ENCODE measurements around the gene CLPSL2.

Gene CLPSL2

DNA sequence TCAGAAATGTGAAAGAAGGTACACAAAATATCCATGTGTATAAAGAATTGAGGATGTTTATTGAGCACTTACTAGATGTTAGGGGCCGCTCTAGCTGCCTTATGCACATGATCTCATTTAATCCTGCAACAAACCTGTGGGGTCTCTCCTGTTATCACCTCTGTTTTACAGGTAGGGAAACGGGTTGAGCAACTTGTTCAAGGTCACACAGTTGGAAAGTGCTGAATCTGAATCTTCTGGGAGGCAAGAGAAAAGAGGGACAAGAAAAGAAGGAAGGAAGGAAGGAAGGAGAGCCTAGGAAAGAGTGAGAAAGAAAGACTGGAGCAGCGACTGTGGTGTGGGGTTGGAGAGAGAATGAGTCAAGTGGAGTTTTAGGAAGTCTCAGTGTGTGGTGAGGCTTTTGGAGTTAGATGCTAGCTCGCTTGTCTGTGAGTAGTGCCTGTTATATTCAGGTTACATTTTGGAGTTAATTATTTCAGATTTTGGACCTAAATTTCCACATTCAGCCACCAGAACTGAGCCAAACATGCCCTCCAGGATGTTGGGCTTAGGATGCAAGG, 12.1 kb downstream of the CLPSL2 start:
- DNase-seq: no peak

DNA sequence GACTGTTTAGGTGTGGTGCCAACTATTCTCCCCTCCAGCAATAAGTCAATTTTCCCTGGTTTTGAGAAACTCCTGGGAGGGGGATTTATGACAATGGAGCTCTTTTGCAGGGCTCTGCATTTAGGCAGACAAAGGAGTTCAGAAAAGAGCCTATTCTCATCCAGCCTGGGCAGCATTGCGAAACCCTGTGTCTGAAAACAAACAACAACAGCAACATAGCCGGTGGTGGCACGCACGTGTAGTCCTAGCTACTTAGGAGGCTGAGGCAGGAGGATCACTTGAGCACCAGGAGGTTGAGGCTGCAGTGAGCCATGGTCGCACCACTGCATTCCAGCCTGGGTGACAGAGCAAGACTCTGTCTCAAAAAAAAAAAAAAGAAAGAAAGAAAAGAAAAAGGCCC, 14.3 kb downstream of the CLPSL2 start:
- no peak for DNase-seq

DNA sequence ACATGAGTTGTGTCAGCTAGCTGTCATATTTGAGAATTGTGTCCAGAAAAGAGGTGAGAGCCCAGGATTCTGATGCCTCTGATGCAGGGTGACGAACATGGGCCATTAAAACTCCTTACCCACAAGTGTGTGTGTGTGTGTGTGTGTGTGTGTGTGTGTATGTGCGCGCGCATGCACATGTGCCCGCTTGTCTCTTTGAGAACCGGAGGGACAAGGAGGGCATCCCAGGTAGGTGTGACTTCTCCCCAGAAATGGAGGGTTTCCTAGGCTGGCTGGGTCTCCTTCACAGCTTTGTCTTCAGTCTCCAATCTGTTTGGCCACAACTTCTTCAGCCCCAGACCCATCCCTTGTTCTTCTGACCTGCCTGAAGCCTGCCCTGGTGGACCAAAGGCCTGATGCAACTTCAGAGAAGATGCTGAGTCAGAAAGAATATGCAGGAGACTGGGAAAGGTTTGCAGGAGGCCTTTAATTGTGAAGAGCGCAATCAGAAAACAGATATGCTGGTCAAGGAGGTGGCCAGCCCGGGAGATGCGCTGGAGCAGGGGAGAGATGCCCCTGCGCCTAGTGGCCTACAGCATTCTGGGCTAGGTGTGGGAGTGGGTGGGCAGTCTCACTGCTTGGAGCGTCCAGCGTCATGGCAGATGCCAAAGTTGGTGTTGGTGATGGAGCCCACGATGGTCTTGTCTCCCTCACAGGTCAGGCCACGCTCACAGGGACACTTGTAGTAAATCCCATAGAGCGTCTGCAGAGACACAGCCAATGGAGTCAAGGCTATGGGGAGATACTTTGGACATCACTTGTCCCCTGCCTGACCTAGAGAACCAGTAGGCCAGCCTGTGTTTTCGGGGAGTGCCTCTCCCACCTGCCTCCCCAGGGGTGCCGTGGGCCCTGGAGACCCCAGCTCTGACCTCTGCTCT, 18.4 kb downstream of the CLPSL2 start:
- no peak for DNase-seq

DNA sequence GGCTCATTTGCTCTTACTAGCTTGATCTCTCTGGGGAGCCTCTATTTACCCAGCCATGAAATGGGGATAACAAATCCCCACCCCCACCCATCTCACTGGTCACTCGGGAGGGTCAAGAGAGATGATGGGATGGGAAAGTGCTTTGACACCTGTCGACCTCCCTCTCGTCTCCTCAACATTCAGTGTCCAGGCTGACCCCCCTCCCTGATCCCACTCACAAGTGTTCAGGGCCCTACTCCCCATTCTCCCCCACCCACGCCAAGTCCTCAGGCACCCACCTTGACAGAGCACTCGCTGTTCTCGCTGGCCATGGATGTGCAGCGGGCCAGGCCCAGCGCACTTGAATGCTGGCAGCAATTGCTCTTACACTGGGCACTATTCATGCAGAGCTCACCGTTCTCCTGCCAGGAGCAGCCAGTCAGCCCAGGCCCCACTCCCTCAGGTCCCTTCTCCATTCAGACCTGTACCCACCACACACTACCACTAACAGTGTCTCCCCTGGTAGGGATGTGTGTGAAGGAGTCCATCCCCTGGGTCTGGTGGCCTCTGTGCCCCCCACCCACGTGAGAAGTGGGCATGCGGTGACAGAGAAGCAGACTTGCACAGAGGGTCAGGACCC, 19.2 kb downstream of the CLPSL2 start:
- DNase-seq: no peak

DNA sequence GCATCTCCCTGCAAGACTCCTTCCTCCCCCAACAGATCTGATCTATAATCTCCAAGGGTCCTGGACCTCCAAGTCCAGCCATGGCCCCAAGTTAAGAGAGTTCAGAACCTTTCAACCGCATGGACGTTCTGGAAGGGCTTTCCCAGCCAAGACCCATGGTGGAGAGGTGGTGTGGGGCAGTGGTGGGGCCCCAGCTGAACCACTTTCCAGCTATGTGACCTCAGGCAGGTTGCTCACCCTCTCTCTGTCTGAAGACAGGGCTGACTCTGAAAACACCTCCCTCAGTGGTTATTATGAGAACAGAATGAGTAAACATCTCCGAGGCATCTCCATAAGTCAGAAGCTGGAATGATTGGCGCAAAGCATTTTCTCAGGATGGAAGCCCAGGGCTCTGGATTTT, 19.8 kb downstream of the CLPSL2 start:
- DNase-seq: no peak

DNA sequence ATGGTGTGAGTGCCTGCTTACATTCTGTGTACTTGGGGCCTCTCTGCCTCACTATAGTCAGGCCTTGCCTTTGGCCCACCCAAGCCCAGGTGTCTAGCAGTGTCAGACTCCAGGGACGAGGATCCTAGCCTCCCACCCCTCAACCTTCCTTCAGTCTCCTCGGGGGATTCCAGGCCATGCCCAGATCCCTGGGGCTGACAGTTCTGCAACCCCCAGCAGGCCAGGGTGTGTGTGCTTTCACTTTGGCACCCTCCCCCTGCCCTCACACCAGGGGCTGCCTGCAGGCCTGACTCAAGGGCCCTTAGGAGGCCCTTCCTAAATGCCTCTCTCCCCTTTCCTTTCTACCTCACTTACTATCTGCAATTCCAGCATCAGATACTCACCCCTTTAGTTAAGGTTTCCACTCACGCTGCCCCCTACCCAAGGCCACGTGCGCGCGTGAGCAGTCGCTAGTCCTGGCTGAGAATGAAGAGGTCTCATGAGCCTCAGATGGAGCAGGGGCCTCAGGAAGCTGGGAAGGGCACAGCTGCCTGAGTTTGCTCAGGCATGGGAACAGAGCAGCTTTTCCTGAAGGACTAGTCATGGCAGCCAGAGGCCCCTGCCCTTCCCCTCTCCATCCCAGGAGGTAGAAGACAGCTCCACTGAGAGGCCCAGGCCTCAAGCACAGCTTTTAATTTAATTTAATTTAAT, 21.6 kb downstream of the CLPSL2 start:
- DNase-seq: no peak

DNA sequence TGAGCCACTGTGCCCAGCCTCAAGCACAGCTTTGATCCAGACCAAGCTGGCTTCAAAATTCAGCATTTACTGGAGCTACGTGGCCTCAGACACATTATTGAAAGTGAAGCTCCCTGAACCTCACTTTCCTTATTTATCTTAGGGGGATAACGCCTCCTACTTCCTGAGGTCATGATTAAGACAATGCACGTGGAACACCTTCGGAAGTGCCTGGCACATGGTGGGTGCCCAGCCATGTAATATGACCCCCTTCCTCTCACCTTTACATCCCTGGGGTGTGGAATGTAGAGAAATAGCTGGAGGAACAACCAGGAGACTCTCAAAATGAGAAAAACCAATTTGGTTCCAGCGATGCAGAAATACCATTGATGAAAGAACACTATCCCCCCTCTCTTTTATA, 22.3 kb downstream of the CLPSL2 start:
- DNase-seq: no peak

DNA sequence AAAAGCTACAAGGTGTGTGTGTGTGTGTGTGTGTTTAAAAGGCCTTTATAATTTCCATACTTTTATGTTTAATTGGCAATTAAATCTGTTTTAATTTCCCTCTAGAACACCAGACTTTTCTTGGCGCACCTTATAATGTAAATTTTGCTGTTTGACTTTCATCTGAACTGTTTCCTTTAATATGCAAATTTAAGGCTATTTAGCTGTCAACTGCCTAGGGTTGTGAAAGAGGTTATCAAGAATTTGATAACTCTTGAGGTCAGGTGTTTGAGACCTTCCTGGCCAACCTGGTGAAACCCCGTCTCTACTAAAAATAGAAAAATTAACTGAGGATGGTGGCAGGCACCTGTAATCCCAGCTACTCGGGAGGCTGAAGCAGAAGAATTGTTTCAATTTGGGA, 24.8 kb downstream of the CLPSL2 start:
- no peak for DNase-seq

DNA sequence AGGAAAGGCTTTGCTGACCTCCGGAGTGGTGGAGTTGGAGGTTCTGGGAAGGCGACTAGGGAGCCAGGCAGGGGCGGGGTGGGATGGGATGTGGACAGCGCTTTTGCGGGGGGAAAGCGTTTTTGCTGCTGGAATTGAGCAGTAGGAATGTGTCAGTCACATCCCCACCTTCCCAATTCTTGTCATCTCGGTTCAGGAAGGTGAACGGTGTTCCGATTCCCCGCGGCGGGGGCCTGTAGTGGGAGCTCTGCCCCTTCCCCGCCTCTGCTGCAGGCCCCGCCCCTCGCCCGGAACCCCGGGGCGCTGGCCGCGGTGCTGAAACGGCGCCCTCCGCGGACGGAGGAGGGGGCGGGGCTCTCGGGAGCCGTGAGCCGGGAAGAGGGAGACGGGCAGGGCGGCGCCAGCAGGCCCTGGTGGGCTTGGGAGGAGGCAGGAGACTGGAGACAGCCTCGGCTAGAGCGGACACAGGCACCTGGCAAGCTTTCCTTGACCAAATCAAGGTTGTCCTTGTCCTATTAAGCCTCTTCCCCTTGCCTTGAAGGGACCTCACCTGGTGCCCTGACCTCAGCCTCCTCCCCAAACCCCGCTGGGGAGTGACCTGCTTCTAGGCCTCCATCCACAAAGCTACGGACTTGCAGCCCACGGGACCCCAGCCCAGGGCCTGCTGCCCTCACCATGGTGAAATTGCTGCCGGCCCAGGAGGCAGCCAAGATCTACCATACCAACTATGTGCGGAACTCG, 28.8 kb downstream of the CLPSL2 start, which contains the start of gene LHFPL5:
Gene LHFPL5 (plus strand): TSS at position 357 of the 741 bp plus-strand sequence. CDS start 319 bp downstream, at position 676.
- peak; percentile 11 for DNase-seq

DNA sequence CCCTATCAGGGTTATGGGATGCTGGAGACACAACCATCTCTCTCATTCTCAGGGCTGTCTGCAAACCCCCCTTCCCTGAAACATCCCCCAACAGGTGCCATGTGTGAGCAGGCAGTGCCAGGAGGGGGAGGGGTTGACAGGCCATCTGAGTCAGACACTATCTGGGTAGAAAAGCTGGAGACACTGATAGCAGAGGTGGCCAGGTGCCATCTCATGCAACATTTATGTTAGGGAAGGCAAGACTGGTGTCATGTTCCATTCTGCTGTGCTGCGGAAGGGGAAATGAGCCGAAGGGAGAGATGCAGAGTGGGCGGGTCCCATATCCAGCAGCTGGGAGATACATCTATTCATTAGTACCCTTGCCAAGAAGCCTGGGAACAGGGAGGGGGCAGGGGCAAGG, 32.3 kb downstream of the CLPSL2 start:
- DNase-seq: peak; percentile 74

DNA sequence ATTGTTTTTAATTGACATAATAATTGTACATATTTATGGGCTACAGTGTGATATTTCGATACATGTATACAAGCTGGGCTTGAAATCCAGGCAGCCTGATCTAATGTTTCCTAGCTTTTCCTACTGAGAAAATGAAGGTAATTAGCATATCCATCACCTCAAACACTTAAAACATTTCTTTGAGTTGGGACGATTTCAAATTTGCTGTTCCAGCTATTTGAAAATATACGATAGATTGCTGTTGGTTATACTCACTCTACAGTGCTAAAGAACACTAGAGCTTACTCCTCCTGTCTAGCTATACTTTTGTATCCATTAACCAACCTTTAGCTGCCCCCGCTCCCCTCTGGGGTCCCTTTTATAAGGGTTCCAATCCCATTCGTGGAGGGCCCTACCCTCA, 33.4 kb downstream of the CLPSL2 start:
- no peak for DNase-seq

DNA sequence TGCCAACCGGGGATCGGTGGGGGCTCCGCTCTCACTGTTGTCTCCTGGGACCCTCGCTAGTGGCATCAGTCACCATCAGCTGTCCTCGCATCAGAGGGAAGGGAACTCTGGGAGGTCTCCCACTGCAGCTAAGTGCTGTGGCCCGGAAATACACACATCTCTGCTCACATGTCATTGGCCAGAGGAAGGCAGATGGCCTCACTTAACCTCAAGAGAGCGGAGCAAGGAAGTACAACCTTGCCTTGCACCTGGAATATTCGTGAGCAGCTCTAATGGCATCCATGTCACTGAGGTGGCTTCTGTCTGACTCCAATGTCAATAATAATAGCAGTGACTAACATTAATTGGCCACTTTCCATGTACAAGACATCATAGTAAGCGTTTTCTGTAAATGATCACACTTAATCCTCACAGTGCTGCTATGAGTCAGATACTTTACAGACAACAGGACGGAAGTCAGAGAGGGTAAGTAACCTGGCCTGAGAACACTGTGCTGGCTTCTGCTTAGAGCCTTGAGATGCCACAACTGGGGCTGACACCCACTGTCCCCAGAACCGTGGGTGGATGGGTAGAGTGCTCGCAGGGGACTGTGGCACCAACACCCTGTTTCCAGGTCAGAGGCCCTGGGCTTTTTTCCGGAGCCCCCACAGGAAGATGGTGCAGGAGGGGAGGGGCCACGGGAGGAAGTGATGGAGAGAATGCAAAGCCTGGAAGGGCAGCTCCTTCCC, 34.7 kb downstream of the CLPSL2 start:
- DNase-seq: no peak

DNA sequence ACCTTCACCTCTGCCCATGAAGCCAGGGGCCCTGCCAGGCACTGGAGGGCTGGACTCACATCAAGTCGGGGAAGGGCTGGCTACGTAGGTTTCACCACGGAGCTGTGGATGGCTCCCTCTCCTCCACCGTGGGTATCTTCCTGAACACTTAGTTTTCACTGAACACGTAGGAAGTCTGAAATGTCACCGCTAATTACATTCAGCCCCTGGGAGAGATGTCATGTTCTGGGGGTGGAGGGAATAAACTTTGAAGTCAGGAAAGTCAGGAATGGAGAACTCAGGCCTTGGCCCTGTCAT, 35.2 kb downstream of the CLPSL2 start:
- no peak for DNase-seq

DNA sequence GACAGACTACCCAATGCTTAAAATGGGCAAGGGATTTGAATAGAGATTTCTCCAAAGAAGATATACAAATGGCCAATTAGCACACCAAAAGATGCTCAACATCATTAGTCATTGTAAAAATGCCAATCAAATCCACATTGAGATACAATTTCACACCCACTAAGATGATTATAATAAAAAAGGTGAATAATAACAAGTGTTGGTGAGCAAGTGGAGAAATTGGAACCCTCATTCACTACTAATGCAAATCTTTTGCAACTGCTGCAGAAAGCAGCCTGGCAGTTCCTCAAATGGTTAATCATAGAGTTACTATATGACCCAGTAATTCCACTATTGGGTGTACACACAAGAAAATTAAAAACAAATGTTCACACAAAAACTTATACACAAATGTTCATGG, 41.1 kb downstream of the CLPSL2 start:
- no peak for DNase-seq

DNA sequence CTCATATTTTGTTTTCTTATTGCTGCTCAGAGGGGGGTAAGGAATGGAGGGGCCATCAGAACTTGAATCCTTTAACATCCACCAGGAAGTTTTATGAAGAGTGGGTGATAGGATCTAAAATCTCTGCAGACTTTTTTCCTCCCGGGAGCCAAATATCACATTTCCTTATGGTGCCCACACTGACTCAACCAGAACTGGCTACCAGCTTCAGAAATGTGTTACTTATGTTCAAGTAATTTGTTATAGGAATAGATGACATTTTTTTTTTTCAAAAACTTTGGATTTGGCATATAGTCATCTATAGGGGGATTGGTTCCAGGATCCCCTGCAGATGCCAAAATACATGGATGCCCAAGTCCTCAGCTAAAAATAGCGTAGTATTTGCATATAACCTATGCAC, 47.2 kb downstream of the CLPSL2 start:
- DNase-seq: no peak

DNA sequence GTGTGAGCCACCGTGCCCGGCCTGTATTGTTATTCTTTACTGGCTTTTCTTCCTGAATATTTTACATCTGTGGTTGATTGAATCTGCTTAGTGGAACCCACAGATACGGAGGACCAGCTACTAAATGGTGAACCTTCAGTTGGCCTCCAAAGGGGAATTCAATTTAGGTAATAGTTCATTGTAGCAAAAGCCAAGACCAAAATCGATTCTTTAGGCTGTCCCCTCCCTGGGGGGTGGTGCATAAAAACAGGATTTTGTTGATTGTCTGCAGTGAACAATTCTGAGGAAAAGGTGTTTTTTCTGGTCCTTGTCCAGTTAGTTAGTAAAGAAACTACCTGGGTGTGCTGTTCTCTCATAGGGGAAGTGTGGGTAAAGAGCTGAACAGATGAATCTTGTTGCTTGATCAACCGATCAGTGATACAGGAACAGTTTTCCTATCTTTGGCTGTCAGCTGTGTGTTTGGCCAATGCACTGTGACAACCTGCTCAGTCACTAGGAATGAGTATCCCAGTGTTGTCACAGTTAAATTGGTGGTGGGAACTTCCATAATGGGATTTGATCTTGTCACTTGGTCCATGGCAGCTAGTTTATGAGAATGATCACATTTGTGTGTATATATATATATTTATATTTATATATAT, 48.3 kb downstream of the CLPSL2 start:
- no peak for DNase-seq
